Fibroblast of skin of left biceps (primary cell): Measurements from ENCODE around the gene NGF.
A peak's percentile ranks its signal among the peaks of the same experiment; 100 is the strongest.
"Not testable (repeated sequence)": the region's sequence is repeated elsewhere in the genome, so short reads cannot be mapped to it uniquely, and the experiment has no call there.

ENCODE experiments used
- DNase-seq, 2 experiments: peaks; one replicate each; pipeline ENCODE4 v3.0.0-alpha.2; 2013; ENCODE audit warnings: low read depth in 2 of 2

The NGF gene

GRCh38 chr1:115337633-115338456 is at the start of gene NGF:
Gene NGF (minus strand): TSS chr1:115338249. CDS start chr1:115286795, 51,454 bp downstream.
- peak; percentile 43 to 51 for DNase-seq

- DNase-seq, result not testable (repeated sequence)
Measured at GRCh38 chr1:115383455-115383854, 45.4 kb upstream of the NGF start.

GRCh38 chr1:115379943-115380342 is 41.9 kb upstream of the NGF start:
- DNase-seq, result no peak

GRCh38 chr1:115377411-115377810 is 39.4 kb upstream of the NGF start:
- no peak for DNase-seq

- no peak for DNase-seq
Measured at GRCh38 chr1:115374598-115374997, 36.5 kb upstream of the NGF start.

- DNase-seq, result peak; percentile 21 to 24
Measured at GRCh38 chr1:115373305-115373704, 35.3 kb upstream of the NGF start.

- DNase-seq, result no peak
Measured at GRCh38 chr1:115365738-115366137, 27.7 kb upstream of the NGF start.

- DNase-seq, result no peak
Measured at GRCh38 chr1:115364780-115365155, 26.7 kb upstream of the NGF start.

- DNase-seq, result peak; percentile 84
Measured at GRCh38 chr1:115364046-115364779, 26.2 kb upstream of the NGF start.

GRCh38 chr1:115363171-115363570 is 25.1 kb upstream of the NGF start:
- no peak for DNase-seq

GRCh38 chr1:115360505-115361129 is 22.6 kb upstream of the NGF start:
- DNase-seq, result not testable (repeated sequence)

GRCh38 chr1:115359787-115360452 is 21.9 kb upstream of the NGF start:
- not testable (repeated sequence) for DNase-seq

- DNase-seq, result no peak
Measured at GRCh38 chr1:115356356-115356755, 18.3 kb upstream of the NGF start.

- DNase-seq, result no peak
Measured at GRCh38 chr1:115355069-115355468, 17.0 kb upstream of the NGF start.

GRCh38 chr1:115351143-115351542 is 13.1 kb upstream of the NGF start:
- DNase-seq, result no peak

GRCh38 chr1:115348636-115349035 is 10.6 kb upstream of the NGF start:
- DNase-seq, result no peak

GRCh38 chr1:115347282-115347681 is 9.2 kb upstream of the NGF start:
- no peak for DNase-seq

- no peak for DNase-seq
Measured at GRCh38 chr1:115343200-115343737, 5.2 kb upstream of the NGF start.

GRCh38 chr1:115341948-115342347 is 3.9 kb upstream of the NGF start:
- DNase-seq, result no peak

- no peak for DNase-seq
Measured at GRCh38 chr1:115340879-115341278, 2.8 kb upstream of the NGF start.

GRCh38 chr1:115338457-115338820 is 390 bp upstream of the NGF start:
- DNase-seq, result no peak

GRCh38 chr1:115337276-115337632 is 795 bp downstream of the NGF start:
- DNase-seq, result no peak
